Measurements from ENCODE around the gene APIP.

The APIP gene

GRCh38 chr11:34836958-34837856 lies 79.0 kb downstream of the APIP start:
- no peak for DNase-seq

DNA sequence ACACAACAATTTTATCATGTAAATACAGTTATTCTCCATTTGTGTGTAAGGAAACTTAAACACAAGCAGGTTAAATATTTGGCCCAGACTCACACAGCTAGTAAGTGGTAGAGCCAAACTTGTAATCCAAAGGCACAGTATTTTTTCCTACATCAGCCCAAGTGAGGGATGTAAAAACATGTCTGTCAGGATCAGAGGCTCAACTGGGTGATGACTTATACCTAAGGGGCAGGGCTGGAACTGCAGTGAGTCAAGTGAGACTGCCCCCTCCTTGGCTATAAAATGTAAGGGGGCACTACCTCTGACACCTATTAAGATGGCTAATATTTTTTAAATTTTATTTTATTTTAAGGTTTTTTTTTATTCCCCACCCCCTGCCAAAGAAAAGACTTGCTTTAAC lies 82.6 kb downstream of the APIP start:
- no peak for DNase-seq

All from T-helper 9 cell (primary cell).